HG02571 (cell line): ENCODE results near the gene ARHGAP26.

ENCODE experiments used
- ATAC-seq: cut with Tn5 transposase; IDR thresholded peaks from one replicate; pipeline ENCODE4 v1.9.1; 2021; ENCODE audit warnings: mild to moderate bottlenecking, moderate library complexity; ENCODE audit not compliant: unreplicated experiment

The ARHGAP26 gene

DNA sequence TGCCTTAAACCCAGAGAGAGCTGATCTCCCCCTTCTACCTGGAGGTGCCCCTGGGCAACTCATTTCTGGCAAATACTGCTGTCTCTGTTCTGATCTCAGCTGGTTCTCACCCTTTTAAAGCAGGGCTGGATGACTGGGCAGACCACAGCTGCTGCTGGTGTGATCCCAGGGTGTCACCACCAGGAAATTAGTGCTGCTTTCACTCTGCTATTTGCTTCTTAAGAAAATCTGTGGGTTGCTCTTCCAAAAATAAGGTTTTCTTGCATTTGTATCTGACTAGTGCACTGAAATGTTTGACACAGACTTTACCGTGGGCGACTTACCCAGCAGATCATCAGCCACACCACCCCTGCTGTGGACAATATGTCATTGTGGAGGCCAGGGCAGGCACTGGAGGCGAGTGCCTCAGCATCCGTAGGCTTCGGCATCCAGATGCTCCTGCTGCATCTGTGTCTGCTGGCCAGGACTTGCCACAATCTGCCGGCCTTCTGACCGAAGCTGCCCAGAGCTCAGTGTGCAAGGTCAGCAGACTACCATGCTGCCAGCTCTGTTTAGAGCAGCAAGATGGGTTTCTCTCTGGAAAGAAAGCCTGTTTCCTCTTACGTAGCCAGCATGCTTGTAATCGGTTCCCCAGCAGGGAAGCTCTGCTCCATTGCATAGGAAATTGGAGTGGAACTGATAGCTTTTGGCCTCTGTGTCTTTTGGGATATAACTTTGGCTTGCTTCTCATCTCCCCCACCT, 13.6 kb downstream of the ARHGAP26 start:
- ATAC-seq: peak; percentile 82

DNA sequence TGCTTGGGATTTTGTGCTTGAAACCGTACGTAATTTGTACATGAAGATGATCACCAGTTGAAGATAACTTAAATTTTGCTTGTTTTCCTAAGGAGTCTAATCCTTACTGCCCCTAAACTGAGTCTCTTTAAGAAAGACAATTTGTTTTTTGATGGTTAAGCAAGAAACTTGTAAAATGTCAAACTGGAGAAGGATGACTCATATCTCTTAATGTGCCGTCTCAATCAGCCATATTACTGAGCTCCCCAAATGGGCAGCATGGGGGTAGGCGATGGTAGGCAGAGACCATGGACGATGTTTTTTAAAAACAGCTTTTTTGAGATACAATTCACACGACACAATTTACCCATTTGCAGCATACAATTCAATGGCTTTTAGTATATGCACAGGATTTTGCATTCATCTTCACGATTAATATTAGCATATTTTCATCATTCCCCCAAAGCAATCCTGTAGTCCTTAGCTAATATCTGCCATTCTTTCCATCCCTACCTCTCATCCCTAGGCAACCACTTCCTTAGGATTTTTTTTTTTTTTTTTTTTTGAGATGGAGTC, 14.3 kb downstream of the ARHGAP26 start:
- no peak for ATAC-seq

- no peak for ATAC-seq
Observed at GRCh38 chr5:142785206-142785605, 15.0 kb downstream of the ARHGAP26 start.

DNA sequence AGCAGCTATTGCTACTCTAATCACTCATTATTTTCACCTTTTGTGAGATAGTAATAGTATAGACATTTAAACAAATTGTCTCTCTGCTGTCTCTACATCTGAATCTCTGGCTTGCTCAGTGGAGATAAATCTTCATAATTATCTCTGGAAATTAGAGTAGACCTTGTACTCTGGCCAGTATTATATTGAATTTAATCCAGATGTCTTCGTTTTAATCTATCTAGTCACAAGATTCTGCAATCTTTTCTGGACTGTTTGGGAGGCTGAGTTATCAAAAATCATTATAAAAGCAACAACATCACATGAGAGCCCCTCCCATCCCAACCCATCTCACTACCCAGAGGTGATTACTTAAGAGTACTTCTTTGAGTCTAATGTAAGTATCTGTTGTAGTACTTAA, 19.0 kb downstream of the ARHGAP26 start:
- no peak for ATAC-seq

DNA sequence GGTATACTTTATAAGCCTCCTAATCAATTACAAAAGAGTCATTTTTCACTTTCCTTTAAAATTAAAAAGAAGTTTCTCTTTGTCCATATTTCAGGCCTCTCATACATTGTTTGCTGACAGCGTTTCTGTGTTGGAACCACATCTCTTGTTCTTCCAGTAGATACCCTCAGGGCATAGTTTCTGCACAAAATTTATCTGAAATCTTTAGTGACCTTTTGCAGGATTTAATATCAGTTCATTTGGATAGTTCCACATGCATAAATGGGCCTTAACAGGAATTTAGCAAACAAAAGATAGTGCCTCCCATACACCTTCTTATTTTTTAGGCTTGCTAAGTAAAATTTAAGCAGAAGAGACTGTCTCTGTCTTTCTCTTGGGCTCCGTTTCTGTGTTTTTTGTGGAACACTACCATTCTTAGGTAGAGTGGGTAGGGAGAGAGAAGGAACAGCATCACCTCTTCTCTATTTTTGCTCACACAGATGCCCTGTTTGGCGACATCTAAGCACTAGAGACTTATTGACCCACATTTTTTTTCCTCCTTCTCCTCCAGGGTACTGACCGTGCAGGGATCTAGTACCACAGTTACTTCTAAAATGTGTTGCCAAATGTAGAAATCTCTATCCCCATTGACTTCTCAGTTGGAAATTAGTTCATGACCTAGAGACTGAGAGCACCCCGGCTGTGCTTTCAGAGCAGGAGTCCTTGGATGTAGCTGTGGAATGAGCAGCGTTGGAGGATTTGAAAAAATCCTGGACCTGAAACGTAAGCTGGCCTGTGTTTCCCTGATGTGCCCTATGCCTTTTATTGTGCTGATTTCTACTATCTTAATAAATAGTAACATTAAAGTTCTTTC, 22.1 kb downstream of the ARHGAP26 start:
- ATAC-seq: no peak

GRCh38 chr5:142792865-142793232, 22.7 kb downstream of the ARHGAP26 start:
- no peak for ATAC-seq

- no peak for ATAC-seq
Observed at GRCh38 chr5:142794537-142794936, 24.4 kb downstream of the ARHGAP26 start.

- ATAC-seq: no peak
Observed at GRCh38 chr5:142795251-142795650, 25.1 kb downstream of the ARHGAP26 start.

GRCh38 chr5:142796492-142797109, 26.4 kb downstream of the ARHGAP26 start:
- ATAC-seq: no peak

DNA sequence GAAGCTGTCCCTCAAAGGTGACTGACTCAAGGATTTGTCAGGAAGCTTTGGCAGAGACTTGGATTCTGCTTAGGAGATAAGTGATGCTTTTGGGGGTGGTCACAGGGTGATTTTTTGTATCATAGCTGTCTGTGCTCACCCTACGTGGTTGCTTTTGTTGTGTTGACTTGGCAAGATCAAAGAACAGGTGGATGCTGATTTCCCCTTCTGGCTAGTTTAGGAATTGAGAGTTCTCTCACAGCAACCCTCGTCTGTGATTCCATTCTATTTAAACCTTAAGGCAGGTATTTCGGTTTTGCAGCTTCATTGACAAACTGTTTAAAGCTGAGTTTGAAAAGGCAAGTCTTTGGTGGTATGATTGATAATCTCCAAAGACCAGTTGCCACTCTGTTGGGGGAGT, 27.2 kb downstream of the ARHGAP26 start:
- ATAC-seq: no peak

DNA sequence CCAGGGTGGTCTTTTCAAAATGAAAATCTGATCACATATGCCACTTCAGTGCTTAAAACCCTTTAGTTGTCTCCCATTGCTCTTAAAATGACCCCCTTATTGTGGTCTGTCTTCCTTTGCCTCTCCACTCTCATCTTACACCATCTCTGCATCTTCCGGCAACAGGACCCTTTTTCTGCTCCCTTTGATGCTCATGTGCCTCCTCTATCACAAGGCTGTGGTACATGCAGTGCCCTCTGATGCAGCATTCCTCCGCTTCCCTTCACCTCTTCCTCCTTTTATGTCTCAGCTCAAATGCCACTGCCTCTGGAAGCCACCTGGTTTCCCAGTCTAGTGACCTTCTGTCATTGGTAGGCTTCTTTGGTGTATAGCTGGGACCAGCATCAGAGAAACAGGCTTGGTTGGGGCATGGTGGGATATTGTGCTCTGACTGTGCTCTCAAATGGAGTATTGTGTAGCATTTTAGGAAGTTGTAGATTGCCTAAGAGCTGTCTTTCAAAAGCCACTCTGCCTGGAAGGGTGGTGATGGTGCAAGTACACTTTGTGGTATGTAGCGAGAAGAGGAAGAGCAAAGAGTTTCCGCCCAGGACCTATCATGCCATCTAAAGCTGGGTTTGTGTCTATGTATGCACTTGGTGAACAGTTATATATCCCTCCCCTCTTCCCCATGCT, 28.1 kb downstream of the ARHGAP26 start:
- no peak for ATAC-seq

DNA sequence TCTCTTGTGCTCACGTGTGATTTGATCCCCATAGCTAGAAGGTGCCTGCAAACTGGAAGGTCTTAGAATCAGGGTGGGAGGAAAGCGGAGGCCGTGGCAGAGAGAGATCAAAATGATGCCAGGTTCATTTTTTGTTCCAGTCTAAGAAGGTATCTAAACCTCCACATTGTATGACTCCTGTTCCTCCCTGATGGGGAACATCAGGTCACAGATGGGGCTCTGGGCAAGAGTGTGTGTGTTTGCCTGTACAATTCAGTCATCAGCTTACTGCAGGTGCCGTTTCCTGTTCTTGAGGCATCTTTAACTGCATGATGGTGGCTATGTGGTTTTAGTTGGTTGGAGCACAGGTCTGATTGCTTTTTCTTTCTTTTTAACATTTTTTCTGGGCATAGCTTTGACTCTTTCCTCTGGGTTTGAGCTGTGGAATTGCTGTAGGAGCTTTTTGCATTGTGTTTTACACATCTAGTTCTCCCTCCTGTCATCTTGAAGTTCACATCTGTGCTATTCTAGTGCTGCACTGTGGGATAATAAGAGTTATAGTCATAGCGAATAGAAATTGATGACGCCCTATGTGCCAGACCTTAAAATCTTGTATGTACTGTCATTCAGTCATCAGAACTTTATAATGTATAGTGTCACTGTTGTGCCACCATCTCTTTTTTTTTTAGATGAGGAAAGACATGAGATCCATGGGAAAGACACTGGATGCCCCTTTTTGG, 30.8 kb downstream of the ARHGAP26 start:
- ATAC-seq: peak; percentile 82

- ATAC-seq: no peak
Observed at GRCh38 chr5:142801495-142801871, 31.3 kb downstream of the ARHGAP26 start.

GRCh38 chr5:142803428-142804125, 33.4 kb downstream of the ARHGAP26 start:
- ATAC-seq: no peak

DNA sequence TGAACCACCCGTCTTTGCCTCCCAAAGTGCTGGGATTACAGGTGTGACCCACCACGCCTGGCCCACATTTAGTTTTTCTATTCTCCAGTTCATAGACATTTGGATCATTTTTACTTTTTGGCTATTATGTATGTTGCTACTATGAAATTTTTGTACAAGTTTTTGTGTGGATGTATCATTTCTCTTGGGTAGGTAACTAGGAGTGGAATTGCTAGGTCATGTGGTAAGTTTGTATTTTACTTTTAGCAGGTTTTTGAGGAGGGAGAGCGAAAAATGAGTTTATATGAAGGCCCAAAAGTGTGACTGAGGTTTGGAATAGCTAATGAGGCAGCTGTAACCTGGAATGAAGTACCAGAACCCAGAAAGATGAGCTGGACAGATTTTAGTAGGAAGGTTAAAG, 35.2 kb downstream of the ARHGAP26 start:
- no peak for ATAC-seq

GRCh38 chr5:142806841-142807267, 36.7 kb downstream of the ARHGAP26 start:
- ATAC-seq: no peak

GRCh38 chr5:142807372-142807911, 37.3 kb downstream of the ARHGAP26 start:
- peak; percentile 51 for ATAC-seq

DNA sequence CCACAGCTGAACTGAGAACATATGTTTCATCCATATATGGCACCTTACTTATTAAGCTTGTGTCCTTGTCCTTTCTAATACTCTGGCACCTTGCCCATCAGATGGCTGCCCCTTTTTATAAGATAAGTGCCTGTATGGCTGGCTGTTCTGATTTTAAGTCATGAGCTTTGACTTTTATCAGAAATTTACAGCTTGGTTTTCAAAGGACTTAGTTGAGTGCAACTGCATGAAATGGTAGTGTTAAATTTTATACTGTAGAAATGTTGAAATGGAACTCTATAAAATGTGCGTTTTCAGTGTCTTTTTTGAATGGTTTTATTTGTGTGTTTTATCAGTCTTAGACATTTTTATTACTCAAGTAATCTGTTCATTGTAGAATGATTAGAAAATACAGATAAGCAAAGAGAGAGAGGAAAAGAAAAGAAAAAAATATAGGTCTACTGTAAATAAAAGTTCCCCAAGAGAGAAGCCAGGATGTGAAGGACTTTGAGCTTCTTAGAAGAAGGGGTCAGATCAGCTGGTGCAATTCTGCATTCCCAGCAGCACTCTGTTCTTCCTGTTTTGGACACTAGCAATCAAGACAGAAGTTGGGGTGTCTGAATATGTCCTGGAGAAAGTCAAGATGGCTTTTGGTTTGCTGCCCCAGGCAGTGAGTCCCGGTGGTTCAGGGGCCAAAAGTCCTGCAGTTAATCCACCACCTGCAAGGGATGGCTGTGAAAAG, 38.9 kb downstream of the ARHGAP26 start:
- no peak for ATAC-seq

DNA sequence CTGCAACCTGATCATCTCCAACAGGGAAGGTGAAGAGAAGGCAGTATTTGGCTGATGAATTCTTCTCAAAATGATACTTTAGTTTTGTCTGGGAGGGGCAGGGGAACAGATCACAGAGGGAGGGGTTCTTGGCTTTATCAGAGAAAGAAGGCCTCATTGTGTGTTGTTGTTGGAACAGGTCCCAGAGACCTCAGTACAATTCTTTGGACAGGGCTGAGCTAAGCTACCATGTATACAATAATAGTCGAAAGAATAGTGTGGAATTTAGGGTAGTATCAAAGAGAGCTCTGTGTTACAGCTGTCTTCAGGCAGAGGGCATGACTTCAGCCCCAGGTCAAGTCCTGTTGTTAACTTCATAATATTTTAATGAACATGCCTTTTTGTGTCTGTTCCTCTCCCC, 39.9 kb downstream of the ARHGAP26 start:
- ATAC-seq: no peak
